Prostate gland (tissue), 2 donors: ENCODE results near the gene VPS54. TPM values are rescaled to one million over a fixed set of nuclear protein-coding genes. Genes with fewer than 3 reads are reported as not detected.

Source experiments
- DNase-seq: peaks from one replicate; pipeline ENCODE4 v3.0.0-alpha.2; 2019; ENCODE audit warnings: low spot score
- H3K27ac ChIP-seq, 2 donors: fragments of 200-600 bp; sonication (generic); 2 replicates each; pipeline ENCODE4 v1.5.1; 2017 to 2019
- H3K27me3 ChIP-seq: fragments of 200-600 bp; sonication (generic); replicated peaks from 2 replicates; pipeline ENCODE4 v1.5.1; 2019; ENCODE audit not compliant: insufficient read depth
- H3K36me3 ChIP-seq, 2 donors: fragments of 200-600 bp; sonication (generic); 1 replicate in 1 of 2; 2 replicates in 1 of 2; pipeline versions ENCODE4 v1.5.1 to v1.8.1; 2017 to 2019
- H3K4me1 ChIP-seq: fragments of 200-600 bp; sonication (generic); replicated peaks from 2 replicates; pipeline ENCODE4 v1.5.1; 2019
- H3K4me3 ChIP-seq, 2 donors: fragments of 200-600 bp; sonication (generic); 2 replicates each; pipeline ENCODE4 v1.5.1; 2017 to 2019
- H3K9me3 ChIP-seq: fragments of 200-600 bp; sonication (generic); 2 replicates; pipeline ENCODE4 v1.5.1; 2017
- POLR2A ChIP-seq: fragments of 450-650 bp; IDR thresholded peaks from one replicate; pipeline ENCODE4 v1.6.1; 2016; ENCODE audit warnings: antibody characterized with exemption, mild to moderate bottlenecking
- POLR2AphosphoS5 ChIP-seq: sonication (generic); formaldehyde crosslinking; IDR thresholded peaks from one replicate; pipeline ENCODE4 v1.6.1; 2017; ENCODE audit warnings: antibody characterized with exemption
- WGBS: methylation state at CpG from one replicate; pipeline ENCODE4 v1.1.5; 2018; 5-methylcytosine and 5-hydroxymethylcytosine counted together
- intact Hi-C: fragments of 100-400 bp; cut with DNase I; formaldehyde crosslinking; loops from one replicate; pipeline ENCODE4 v1.14.2; 2022
- total RNA-seq, 2 donors: library from RNA; depleted of rRNA; stranded (reverse); fragments of >200 nt; gene quantifications; one replicate each; pipeline ENCODE4 v1.1.0, GENCODE V29; 2016
- TF ChIP-seq, protein P1 (sequence below), 4 experiments: fragments of 200-600 bp in 2 of 4; fragments of 450-650 bp in 2 of 4; sonication (generic) in 2 of 4; IDR thresholded peaks; 1 replicate in 3 of 4; 2 replicates in 1 of 4; pipeline ENCODE4 v1.5.1; 2016 to 2019; ENCODE audit warnings: antibody characterized with exemption in 4 of 4, mild to moderate bottlenecking in 2 of 4, moderate library complexity in 2 of 4

Gene VPS54
- total RNA-seq, 2 donors from 2014 or later: 33.5 to 41.1 TPM

DNA sequence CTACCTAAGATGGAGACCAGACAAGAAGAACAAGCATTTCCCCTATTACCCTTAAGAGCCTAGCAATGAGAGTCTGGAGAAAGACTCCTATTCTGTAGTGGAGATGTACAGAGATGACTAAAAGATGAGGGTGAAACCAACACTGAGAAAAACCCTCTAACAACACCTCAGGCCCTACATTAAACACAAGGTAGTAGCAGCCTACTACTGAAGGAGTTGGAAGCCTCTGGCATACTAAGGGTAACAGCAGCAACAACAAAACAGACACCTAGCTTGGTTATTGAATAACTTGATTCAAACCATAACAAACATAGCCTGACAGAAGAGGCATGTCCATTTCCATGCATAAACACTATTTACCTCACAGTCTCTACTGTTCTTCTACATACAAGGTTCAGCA lies 117.1 kb downstream of the VPS54 start:
- Histone ChIP-seq H3K4me3 (no peak overlapping the region), H3K27me3 (peaks cover 2% of the 10 kb centered on the region), H3K4me1 (no peaks in the 10 kb centered on the region), H3K36me3 (no peaks in the 10 kb centered on the region), H3K27ac (no peak overlapping the region), H3K9me3 (no peaks in the 10 kb centered on the region)
- TF ChIP-seq POLR2A (no peak), POLR2AphosphoS5 (no peak)
- TF ChIP-seq, protein P1, sequence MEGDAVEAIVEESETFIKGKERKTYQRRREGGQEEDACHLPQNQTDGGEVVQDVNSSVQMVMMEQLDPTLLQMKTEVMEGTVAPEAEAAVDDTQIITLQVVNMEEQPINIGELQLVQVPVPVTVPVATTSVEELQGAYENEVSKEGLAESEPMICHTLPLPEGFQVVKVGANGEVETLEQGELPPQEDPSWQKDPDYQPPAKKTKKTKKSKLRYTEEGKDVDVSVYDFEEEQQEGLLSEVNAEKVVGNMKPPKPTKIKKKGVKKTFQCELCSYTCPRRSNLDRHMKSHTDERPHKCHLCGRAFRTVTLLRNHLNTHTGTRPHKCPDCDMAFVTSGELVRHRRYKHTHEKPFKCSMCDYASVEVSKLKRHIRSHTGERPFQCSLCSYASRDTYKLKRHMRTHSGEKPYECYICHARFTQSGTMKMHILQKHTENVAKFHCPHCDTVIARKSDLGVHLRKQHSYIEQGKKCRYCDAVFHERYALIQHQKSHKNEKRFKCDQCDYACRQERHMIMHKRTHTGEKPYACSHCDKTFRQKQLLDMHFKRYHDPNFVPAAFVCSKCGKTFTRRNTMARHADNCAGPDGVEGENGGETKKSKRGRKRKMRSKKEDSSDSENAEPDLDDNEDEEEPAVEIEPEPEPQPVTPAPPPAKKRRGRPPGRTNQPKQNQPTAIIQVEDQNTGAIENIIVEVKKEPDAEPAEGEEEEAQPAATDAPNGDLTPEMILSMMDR (IDR thresholded peaks at IDR 0.05): no peak
- DNase-seq: no peak
- intact Hi-C loops: no loop called here

DNA sequence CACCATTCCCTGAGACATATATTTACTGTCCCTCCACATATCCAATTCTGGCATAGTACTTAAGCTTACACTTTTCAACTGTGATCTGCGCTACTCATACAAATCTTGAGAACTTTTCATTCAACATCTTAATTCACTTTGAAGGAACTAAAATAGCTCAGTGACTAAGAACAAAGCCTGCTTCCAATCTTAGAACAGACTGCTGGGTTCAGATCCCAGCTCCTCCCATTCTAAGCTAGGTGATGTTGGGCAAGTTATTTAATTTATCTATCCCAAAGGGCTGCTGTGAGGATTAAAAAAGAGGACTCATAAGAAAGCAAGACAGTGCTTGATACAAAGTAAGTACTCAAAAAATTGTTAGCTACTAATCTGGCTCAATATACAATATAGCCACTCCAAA lies 119.6 kb downstream of the VPS54 start:
- Histone ChIP-seq H3K4me1 (no peaks in the 10 kb centered on the region), H3K4me3 (no peak overlapping the region), H3K9me3 (no peaks in the 10 kb centered on the region), H3K36me3 (no peaks in the 10 kb centered on the region), H3K27me3 (peaks cover 2% of the 10 kb centered on the region), H3K27ac (no peak overlapping the region)
- intact Hi-C loops: no loop called here
- TF ChIP-seq, protein P1 (IDR thresholded peaks at IDR 0.05): no peak
- TF ChIP-seq POLR2A (no peak), POLR2AphosphoS5 (no peak)
- WGBS: 93% methylated on average over 1 of the region's 1 CpG
- no peak for DNase-seq

DNA sequence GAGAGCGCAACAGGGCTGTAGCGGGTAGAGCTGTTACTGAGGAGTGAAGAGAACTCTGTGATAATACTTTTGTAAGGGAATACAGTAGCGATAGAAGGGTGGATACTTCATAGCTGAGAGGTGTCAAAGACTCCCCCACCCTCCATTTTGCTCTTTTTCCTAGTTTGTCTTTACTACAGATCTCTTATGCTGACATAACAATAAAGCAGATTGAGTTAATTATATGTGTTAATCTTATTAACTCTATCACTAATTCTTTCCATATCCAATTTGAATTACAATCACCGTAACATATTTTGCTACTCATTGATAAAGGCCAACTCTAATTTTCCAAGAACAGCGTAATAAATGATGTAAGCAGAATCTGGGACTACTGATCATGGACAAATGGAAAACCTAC lies 120.4 kb downstream of the VPS54 start:
- no peaks in the 10 kb centered on the region for H3K36me3 ChIP-seq
- no peak for TF ChIP-seq POLR2AphosphoS5
- TF ChIP-seq, protein P1 (IDR thresholded peaks at IDR 0.05): no peak
- no peak for TF ChIP-seq POLR2A
- no peaks in the 10 kb centered on the region for H3K4me1 ChIP-seq
- peaks cover 2% of the 10 kb centered on the region for H3K27me3 ChIP-seq
- intact Hi-C loops: no loop called here
- no peak for DNase-seq
- H3K9me3 ChIP-seq: no peaks in the 10 kb centered on the region
- no peak overlapping the region for H3K4me3 ChIP-seq
- no peak overlapping the region for H3K27ac ChIP-seq
- over 99% methylated on average over 5 of the region's 5 CpGs for WGBS

DNA sequence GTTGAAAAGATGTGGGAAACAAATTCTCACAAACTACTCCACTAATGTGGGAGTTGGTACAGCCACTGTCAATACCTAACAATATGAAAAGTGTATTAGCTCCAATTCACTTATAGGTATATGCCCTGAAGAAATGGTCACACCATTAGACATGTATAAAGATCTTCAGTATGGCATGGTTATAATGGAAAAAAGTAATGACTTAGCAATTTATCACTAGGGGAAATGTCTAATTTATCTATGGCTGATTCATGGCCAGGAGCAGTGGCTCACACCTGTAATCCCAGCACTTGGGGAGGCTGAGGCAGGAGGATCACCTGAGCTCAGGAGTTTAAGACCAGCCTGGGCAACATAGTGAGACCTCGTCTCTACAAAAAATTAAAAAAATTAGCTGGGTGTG lies 125.1 kb downstream of the VPS54 start:
- WGBS: 94% methylated on average over 1 of the region's 1 CpG
- Histone ChIP-seq H3K4me3 (no peak overlapping the region), H3K36me3 (no peaks in the 10 kb centered on the region), H3K27ac (no peak overlapping the region), H3K9me3 (no peaks in the 10 kb centered on the region), H3K27me3 (no peaks in the 10 kb centered on the region), H3K4me1 (no peaks in the 10 kb centered on the region)
- no peak for DNase-seq
- TF ChIP-seq, protein P1 (IDR thresholded peaks at IDR 0.05): no peak
- TF ChIP-seq POLR2AphosphoS5 (no peak), POLR2A (no peak)
- intact Hi-C loops: no loop called here

DNA sequence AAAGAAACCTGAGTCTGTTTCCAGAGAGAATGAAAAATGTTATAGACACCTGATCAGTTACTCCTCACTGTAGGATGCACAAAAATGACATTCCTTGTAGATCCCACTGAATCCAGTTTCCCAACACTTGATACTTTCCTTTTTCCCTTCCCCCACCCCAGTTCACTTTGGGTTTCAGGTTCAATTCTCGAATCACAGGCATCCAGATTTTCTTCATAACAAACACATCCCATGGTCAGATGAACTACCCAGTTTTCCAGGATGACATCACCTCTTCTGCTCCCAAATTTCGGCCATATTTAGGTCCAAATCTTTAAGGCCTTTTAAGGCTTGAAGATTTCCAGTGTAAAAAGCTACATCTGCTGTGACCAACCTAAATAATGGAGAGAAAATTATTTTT lies 126.1 kb downstream of the VPS54 start:
- intact Hi-C loops: no loop called here
- Histone ChIP-seq H3K4me3 (no peak overlapping the region), H3K4me1 (no peaks in the 10 kb centered on the region), H3K36me3 (no peaks in the 10 kb centered on the region), H3K27ac (no peak overlapping the region), H3K27me3 (no peaks in the 10 kb centered on the region), H3K9me3 (no peaks in the 10 kb centered on the region)
- 76% methylated on average over 2 of the region's 2 CpGs for WGBS
- TF ChIP-seq, protein P1 (IDR thresholded peaks at IDR 0.05): no peak
- TF ChIP-seq POLR2AphosphoS5 (no peak), POLR2A (no peak)
- no peak for DNase-seq
